ENCODE data around the gene AFAP1L1.

- TF ChIP-seq CTCF (conservative IDR thresholded peaks at IDR 0.05 in 1 of 2, IDR thresholded peaks at IDR 0.05 in 1 of 2; ENCODE audit: extremely low read depth in 1 of 2, insufficient read depth in 1 of 2, low read depth in 1 of 2, low read length in 2 of 2): no peak
- TF ChIP-seq EZH2 (IDR thresholded peaks at IDR 0.05; ENCODE audit: borderline replicate concordance, low read length): no peak
Observed at GRCh38 chr5:149294872-149295829, 23.5 kb downstream of the AFAP1L1 start.

All from mammary epithelial cell (primary cell).